Loucy (cell line): ENCODE measurements around the gene H19.

Experiments used
- H2AFZ ChIP-seq: fragments of 200-600 bp; sonication (generic); 2 replicates; pipeline ENCODE4 v1.6.0; 2016; ENCODE audit warnings: antibody characterized with exemption, mild to moderate bottlenecking, low read length, moderate library complexity
- H3F3A ChIP-seq: fragments of 200-600 bp; 2 replicates; pipeline ENCODE4 v1.6.0; 2016; ENCODE audit warnings: antibody characterized with exemption, low read depth, mild to moderate bottlenecking
- H3K27me3 ChIP-seq: fragments of 200-600 bp; sonication (generic); 2 replicates; pipeline ENCODE4 v1.6.1; 2014; ENCODE audit warnings: low read length, mild to moderate bottlenecking; ENCODE audit not compliant: insufficient read depth, poor library complexity, severe bottlenecking
- H3K36me3 ChIP-seq: fragments of 200-600 bp; sonication (generic); 2 replicates; pipeline ENCODE4 v1.6.1; 2016; ENCODE audit warnings: low read length; ENCODE audit not compliant: insufficient read depth
- H3K4me1 ChIP-seq: fragments of 200-600 bp; sonication (generic); 2 replicates; pipeline ENCODE4 v1.5.1; 2014; ENCODE audit warnings: low read length, mild to moderate bottlenecking; ENCODE audit not compliant: insufficient read depth, poor library complexity, severe bottlenecking
- H3K4me2 ChIP-seq: fragments of 200-600 bp; sonication (generic); 2 replicates; pipeline ENCODE4 v1.6.0; 2014; ENCODE audit warnings: antibody characterized with exemption, low read length, low read depth, mild to moderate bottlenecking; ENCODE audit not compliant: poor library complexity, severe bottlenecking
- H3K4me3 ChIP-seq: fragments of 200-600 bp; sonication (generic); 2 replicates; pipeline ENCODE4 v1.5.1; 2014; ENCODE audit warnings: low read length, mild to moderate bottlenecking, mixed read lengths; ENCODE audit not compliant: poor library complexity, severe bottlenecking
- H3K79me2 ChIP-seq: fragments of 200-600 bp; sonication (generic); 2 replicates; pipeline ENCODE4 v1.6.1; 2014; ENCODE audit warnings: low read length; ENCODE audit not compliant: insufficient read depth
- H3K9ac ChIP-seq: fragments of 200-600 bp; sonication (generic); 2 replicates; pipeline ENCODE4 v1.6.0; 2014; ENCODE audit warnings: mild to moderate bottlenecking, low read depth, low read length, moderate library complexity; ENCODE audit not compliant: poor library complexity, severe bottlenecking
- H3K9me2 ChIP-seq: fragments of 200-600 bp; sonication (generic); replicated peaks from 2 replicates; pipeline ENCODE4 v1.6.1; 2016; ENCODE audit warnings: low read depth, low read length, mixed read lengths
- H3K9me3 ChIP-seq: fragments of 200-600 bp; sonication (generic); 2 replicates; pipeline ENCODE4 v1.6.1; 2014; ENCODE audit warnings: mild to moderate bottlenecking, antibody characterized with exemption, low read length, low read depth; ENCODE audit not compliant: insufficient read depth
- H4K20me1 ChIP-seq: fragments of 200-600 bp; sonication (generic); 2 replicates; pipeline ENCODE4 v1.6.0; 2014; ENCODE audit warnings: antibody characterized with exemption, low read length, mild to moderate bottlenecking; ENCODE audit not compliant: insufficient read depth, poor library complexity, severe bottlenecking
- CTCF ChIP-seq: fragments of 200-600 bp; sonication (generic); conservative IDR thresholded peaks from 2 replicates; pipeline ENCODE4 v1.5.1; 2014; ENCODE audit warnings: mild to moderate bottlenecking, antibody characterized with exemption, low read length
- EZH2phosphoT487 ChIP-seq: fragments of 200-600 bp; IDR thresholded peaks from 2 replicates; pipeline ENCODE4 v1.6.1; 2018; ENCODE audit warnings: antibody characterized with exemption, mild to moderate bottlenecking, moderate library complexity, borderline replicate concordance

H19 gene

GRCh38 chr11:1994121-1994520, 3.5 kb downstream of the H19 start:
- Histone ChIP-seq H3K4me3 (no peak overlapping the region), H4K20me1 (no peaks in the 10 kb centered on the region), H3K4me2 (no peak overlapping the region), H3F3A (no peaks in the 10 kb centered on the region), H2AFZ (no peak overlapping the region), H3K36me3 (no peaks in the 10 kb centered on the region), H3K9ac (no peak overlapping the region), H3K9me3 (no peaks in the 10 kb centered on the region), H3K79me2 (no peaks in the 10 kb centered on the region), H3K4me1 (no peaks in the 10 kb centered on the region), H3K27me3 (no peaks in the 10 kb centered on the region), H3K9me2 (no peaks in the 10 kb centered on the region)
- no peak for TF ChIP-seq EZH2phosphoT487
- no peak for TF ChIP-seq CTCF

GRCh38 chr11:1992111-1992510, 5.5 kb downstream of the H19 start:
- Histone ChIP-seq H3K9ac (no peak overlapping the region), H3K4me2 (no peak overlapping the region), H3K4me3 (no peak overlapping the region), H3F3A (no peaks in the 10 kb centered on the region), H3K4me1 (no peaks in the 10 kb centered on the region), H3K79me2 (no peaks in the 10 kb centered on the region), H3K36me3 (no peaks in the 10 kb centered on the region), H3K27me3 (no peaks in the 10 kb centered on the region), H2AFZ (no peak overlapping the region), H3K9me2 (no peaks in the 10 kb centered on the region), H3K9me3 (no peaks in the 10 kb centered on the region), H4K20me1 (no peaks in the 10 kb centered on the region)
- TF ChIP-seq CTCF: no peak
- no peak for TF ChIP-seq EZH2phosphoT487

- H3K36me3 ChIP-seq: no peaks in the 10 kb centered on the region
- no peaks in the 10 kb centered on the region for H3K79me2 ChIP-seq
- no peak overlapping the region for H3K9ac ChIP-seq
- no peak overlapping the region for H3K4me2 ChIP-seq
- H3K4me1 ChIP-seq: no peaks in the 10 kb centered on the region
- H3K27me3 ChIP-seq: no peaks in the 10 kb centered on the region
- H2AFZ ChIP-seq: no peak overlapping the region
- H3K4me3 ChIP-seq: no peak overlapping the region
- H3F3A ChIP-seq: no peaks in the 10 kb centered on the region
- TF ChIP-seq CTCF (no peak), EZH2phosphoT487 (no peak)
- H4K20me1 ChIP-seq: no peaks in the 10 kb centered on the region
- no peaks in the 10 kb centered on the region for H3K9me3 ChIP-seq
- no peaks in the 10 kb centered on the region for H3K9me2 ChIP-seq
Measured at GRCh38 chr11:1990872-1991578, 6.6 kb downstream of the H19 start.
